Ectodermal cell (in vitro differentiated cells): ENCODE data around the gene VAV2.

Experiments
- H3K27ac ChIP-seq: 2 replicates; pipeline ENCODE4 v1.7.0; 2013; ENCODE audit warnings: mild to moderate bottlenecking, low read depth, low read length; ENCODE audit not compliant: insufficient read depth, poor library complexity, severe bottlenecking
- H3K27me3 ChIP-seq: 2 replicates; pipeline ENCODE4 v1.7.0; 2013; ENCODE audit warnings: mild to moderate bottlenecking, low read length; ENCODE audit not compliant: insufficient read depth, control insufficient read depth, poor library complexity, severe bottlenecking
- H3K36me3 ChIP-seq: one replicate; pipeline ENCODE4 v1.7.0; 2013; ENCODE audit warnings: low read length; ENCODE audit not compliant: control insufficient read depth, insufficient read depth
- H3K4me1 ChIP-seq: one replicate; pipeline ENCODE4 v1.7.0; 2013; ENCODE audit warnings: low read length; ENCODE audit not compliant: control insufficient read depth, insufficient read depth
- H3K4me3 ChIP-seq: 2 replicates; pipeline ENCODE4 v1.7.0; 2013; ENCODE audit warnings: low read depth, low read length, control low read depth; ENCODE audit not compliant: insufficient read depth
- H3K9me3 ChIP-seq: 2 replicates; pipeline ENCODE4 v1.7.0; 2013; ENCODE audit warnings: mild to moderate bottlenecking, low read length, moderate library complexity; ENCODE audit not compliant: control insufficient read depth
- WGBS, 2 experiments: methylation state at CpG; one replicate each; pipeline ENCODE4 v1.1.7; 2013; ENCODE audit warnings: missing lambda C conversion rate in 2 of 2; 5-methylcytosine and 5-hydroxymethylcytosine counted together

Gene VAV2

DNA sequence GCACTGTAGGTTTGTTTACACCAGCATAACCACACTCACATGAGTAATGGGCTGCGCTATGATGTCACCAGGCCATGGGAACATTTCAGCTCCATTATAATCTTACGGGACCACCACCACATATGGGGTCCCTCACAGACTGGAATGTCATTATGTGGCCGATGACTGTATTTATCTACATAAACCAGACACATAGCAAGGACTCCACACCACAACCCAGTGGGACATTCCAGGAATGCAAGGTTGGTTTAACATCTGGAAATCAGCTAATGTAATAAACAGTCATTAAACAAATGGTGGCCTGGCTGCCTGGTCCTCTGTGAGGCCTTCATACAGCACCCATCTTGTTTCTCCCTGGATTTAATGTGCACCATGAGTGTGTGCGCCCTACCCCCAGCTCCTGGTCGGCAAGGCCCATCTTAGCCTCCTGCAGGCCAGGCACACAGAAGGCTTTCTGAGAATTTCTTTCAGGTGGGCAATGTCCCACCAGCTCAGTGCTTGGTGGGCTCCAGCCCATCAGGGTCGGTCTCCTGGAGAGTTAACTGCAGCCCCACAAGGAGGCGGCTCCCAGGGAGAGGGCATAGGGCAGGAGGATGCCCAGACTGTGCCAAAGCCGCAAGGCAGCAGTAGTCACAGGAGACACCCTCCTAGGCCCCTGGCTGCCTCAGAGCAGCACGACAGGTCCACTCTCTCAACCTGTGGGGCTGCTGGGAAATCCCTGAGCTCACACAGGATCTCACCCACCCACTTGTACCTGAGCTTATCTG, 218.1 kb downstream of the VAV2 start:
- no peaks in the 10 kb centered on the region for H3K9me3 ChIP-seq
- no peaks in the 10 kb centered on the region for H3K27me3 ChIP-seq
- no peak overlapping the region for H3K27ac ChIP-seq
- WGBS, 2 experiments, result 96% methylated on average over 9 of the region's 9 CpGs
- H3K4me1 ChIP-seq, result no peaks in the 10 kb centered on the region
- peaks cover 18% of the 10 kb centered on the region for H3K36me3 ChIP-seq
- no peak overlapping the region for H3K4me3 ChIP-seq

DNA sequence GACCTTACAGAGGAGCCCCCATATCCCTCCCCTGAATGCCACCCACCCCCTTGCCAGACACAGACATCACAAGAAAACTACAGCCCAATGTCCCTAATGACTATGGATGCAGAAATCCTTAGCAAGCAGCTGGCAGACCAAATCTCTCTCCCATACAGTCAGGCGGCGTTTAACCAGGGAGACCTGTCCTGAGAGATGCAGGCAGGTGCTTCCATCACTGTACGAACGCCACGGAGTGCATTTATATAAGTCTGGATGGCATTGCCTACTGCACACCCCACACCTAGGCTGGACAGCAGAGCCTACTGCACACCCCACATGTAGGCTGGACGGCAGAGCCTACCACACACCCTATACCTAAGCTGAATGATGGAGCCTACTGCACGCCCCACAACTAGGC, 219.5 kb downstream of the VAV2 start:
- Histone ChIP-seq H3K4me1 (no peaks in the 10 kb centered on the region), H3K36me3 (peaks cover 20% of the 10 kb centered on the region), H3K27me3 (no peaks in the 10 kb centered on the region), H3K27ac (no peak overlapping the region), H3K4me3 (no peak overlapping the region), H3K9me3 (no peaks in the 10 kb centered on the region)
- WGBS, 2 experiments, result 95 to 97% methylated on average over 7 of the region's 7 CpGs

DNA sequence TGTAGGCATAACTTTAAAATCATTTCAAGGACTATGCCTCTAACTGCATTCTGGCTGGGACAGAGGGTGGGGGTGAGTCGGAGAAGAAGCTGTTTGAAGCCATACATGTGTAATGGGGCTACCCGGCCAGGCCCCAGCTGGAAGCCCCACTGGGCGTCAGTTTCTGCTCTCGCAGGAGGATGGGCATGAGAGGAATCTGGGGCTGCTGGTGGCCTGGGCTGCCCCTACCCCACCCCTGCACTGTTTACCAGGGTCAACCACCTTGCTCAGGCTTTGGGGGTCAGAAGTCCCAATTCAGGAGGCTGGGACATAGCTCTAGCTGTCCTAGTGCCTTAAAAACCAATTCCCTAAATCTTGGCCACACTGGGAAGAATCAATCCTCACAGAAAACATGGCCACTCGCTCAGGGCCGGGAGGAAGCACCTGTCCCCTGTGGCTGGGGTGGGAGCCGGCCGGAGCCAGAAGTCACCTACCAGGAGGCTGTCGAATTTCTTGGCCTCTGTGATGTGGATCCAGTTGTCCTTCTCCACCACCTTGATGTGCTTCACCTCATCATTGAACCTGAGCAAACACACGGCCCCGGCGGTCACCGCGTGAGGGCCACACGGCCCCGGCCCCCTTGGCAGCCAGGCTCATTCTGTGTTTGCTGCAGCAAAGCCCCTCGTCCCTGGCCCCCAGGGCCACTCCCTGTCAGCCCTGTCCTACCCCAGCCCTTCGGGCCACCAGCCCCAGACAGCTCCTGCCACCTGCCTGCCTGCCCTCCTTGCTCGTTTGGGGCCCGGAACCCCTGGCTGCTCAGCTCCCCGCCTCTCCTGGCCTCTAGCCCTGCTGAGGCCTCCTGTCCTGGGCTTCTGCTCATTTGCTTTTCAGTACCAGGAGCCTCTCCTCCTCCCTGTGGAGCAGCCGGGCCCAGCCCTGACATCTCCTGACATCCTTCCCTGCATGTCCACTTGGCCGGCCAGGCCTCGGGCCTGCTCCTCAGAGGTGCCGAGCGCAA, 220.3 kb downstream of the VAV2 start:
- Histone ChIP-seq H3K36me3 (peaks cover 28% of the 10 kb centered on the region), H3K4me1 (no peaks in the 10 kb centered on the region)
- 90% methylated on average over 26 of the region's 26 CpGs for WGBS, 2 experiments

DNA sequence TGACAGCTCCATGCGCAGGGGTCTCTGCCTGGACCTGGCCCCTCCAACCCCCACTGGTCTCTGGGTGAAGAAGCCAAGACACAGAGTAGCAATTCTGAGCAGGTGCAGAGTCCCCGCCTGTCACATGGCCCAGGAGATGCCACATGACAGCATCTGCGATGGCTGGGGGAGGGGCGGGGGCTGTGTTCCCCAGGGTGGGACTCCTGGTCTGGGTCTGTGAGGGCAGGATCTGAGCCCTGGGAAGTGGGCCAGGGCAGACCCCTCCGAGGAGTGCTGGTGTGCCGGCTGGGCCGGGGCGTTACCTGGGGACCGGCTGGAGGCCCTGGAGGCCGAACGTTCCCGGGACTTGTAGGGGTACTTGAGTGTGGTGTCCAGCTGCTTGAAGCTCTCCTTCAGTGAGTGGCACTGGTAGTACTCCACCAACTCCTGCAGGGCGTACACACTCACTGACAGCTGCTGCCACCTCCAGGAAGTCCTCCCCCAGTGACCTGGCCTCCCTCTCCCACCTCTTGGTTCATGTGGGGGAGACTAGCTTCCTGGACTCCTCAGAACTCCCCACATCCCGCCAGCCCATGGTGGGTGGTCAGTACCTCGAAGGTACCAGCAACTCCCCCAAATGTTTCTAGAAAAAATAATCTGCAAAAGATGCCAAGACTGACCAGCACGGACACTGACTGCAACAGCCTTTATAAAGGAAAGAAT, 221.9 kb downstream of the VAV2 start:
- no peaks in the 10 kb centered on the region for H3K9me3 ChIP-seq
- H3K27me3 ChIP-seq, result no peaks in the 10 kb centered on the region
- WGBS, 2 experiments, result 94 to 96% methylated on average over 16 of the region's 16 CpGs
- H3K4me1 ChIP-seq, result no peaks in the 10 kb centered on the region
- no peak overlapping the region for H3K4me3 ChIP-seq
- H3K27ac ChIP-seq, result no peak overlapping the region
- H3K36me3 ChIP-seq, result peaks cover 32% of the 10 kb centered on the region

More for the DNA sequence above, 220.3 kb downstream of the VAV2 start:
- Histone ChIP-seq H3K4me3 (no peak overlapping the region), H3K27ac (no peak overlapping the region), H3K9me3 (no peaks in the 10 kb centered on the region), H3K27me3 (no peaks in the 10 kb centered on the region)

DNA sequence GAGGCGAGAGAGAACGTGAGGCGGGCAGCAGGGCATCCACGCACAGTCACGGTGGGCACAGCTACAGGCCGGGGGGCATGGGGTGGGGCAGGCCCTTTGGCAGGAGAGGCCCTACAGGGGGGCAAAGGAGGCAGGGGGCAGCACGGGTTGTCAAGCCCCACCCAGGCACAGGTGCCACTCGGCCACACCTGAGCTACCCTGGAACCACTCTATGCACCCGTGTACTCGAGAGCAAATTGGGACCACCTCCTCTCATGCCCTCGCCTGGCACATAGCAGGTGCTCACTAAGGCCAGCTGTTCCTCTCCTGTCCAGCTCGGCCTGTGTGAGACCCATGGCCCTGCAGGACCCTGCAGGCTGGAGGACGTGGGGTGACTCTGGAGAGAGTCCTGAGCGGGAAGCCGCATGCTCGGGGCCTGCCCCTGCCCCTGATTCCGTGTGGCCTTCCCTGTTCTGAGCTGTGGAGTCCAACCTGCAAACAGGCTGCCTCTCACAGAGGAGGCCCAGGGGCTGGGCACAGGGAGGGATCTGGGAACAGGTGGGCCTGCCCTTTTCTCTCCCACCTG, 222.5 kb downstream of the VAV2 start:
- H3K4me1 ChIP-seq, result no peaks in the 10 kb centered on the region
- peaks cover 30% of the 10 kb centered on the region for H3K36me3 ChIP-seq
- no peaks in the 10 kb centered on the region for H3K9me3 ChIP-seq
- 94 to 96% methylated on average over 17 of the region's 17 CpGs for WGBS, 2 experiments
- no peak overlapping the region for H3K27ac ChIP-seq
- H3K27me3 ChIP-seq, result no peaks in the 10 kb centered on the region
- H3K4me3 ChIP-seq, result no peak overlapping the region

DNA sequence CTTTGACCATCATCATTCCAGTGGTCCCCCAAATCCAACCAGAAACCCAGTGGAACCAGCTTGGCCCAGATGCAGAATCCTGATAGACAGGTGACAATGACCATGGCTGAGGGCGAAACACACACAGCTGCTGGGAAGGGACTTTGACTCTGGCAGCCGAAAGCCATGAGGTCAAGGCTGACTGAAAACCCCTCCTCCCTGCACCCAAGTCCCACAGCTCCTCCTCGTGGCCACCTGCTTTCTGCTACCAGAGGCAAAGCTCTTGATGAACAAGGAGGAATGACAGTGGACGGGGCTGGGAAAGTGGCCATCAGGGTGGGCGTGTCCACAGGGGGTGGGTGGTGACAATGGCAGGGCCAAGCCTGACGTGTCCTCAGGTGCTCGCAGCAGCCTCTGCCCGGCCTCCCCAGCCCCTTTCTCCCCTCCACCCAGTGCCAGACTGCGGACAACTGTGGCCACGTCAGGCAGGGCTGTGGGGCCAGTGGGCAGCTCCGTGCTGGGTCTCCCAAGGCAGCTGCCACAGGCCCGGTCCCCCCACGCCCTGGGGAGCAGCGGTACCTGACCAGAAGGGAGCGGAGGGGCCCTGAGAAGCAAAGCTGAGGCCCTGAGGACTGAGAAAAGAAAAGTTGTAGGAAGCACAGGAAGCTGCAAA, 223.1 kb downstream of the VAV2 start:
- Histone ChIP-seq H3K9me3 (no peaks in the 10 kb centered on the region), H3K36me3 (peaks cover 24% of the 10 kb centered on the region), H3K4me3 (no peak overlapping the region), H3K27me3 (no peaks in the 10 kb centered on the region), H3K4me1 (no peaks in the 10 kb centered on the region), H3K27ac (no peak overlapping the region)
- WGBS, 2 experiments, result 86 to 89% methylated on average over 15 of the region's 15 CpGs

DNA sequence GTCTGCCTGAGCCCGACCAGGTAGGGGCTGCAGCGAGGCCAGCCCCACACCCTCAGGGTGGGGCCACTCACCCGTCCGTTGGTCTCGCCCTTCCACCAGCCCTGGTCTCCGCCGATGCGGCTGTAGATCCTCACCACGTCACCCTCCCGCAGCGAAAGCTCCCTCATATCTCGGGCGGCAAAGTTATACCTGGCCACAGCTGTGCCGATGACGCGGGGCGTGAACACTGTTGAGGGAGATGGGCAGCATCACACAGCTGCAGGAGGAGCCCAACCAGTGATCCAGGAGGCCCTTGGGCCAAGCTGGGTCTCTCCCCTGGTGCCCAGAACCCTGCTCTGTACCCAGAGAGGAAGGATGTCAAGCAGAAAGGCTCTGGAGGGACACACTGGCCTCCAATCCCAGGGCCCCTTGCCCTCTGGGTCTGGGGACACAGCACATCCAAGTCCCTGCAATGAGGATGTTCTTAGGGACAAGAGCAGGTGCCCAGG, 223.7 kb downstream of the VAV2 start:
- no peaks in the 10 kb centered on the region for H3K27me3 ChIP-seq
- no peaks in the 10 kb centered on the region for H3K4me1 ChIP-seq
- 97% methylated on average over 17 of the region's 17 CpGs for WGBS, 2 experiments
- H3K4me3 ChIP-seq, result no peak overlapping the region
- H3K27ac ChIP-seq, result no peak overlapping the region
- no peaks in the 10 kb centered on the region for H3K9me3 ChIP-seq
- peaks cover 20% of the 10 kb centered on the region for H3K36me3 ChIP-seq

DNA sequence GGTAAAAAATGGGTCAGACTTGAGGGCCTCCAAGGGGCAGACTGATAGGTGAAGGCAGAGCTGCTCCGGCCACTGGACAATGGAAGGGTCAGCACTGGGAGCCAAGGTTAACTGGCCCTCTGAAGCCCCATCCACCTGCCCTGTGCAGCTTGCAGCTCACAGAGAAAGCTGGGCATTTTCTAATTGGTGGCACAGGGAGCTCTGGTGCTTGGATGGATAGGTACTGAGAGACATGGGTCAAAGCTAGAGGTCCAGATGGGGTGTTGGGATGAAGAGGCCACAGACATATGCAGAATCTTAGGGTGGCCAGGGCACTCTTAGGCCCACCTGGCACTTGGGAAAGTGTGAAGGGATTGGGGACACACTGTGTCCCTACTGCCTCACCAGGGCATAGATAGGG, 224.5 kb downstream of the VAV2 start:
- H3K27ac ChIP-seq, result no peak overlapping the region
- H3K36me3 ChIP-seq, result peaks cover 20% of the 10 kb centered on the region
- no peaks in the 10 kb centered on the region for H3K27me3 ChIP-seq
- 89 to 95% methylated on average over 1 of the region's 1 CpG for WGBS, 2 experiments
- H3K4me1 ChIP-seq, result no peaks in the 10 kb centered on the region
- H3K4me3 ChIP-seq, result no peak overlapping the region
- no peaks in the 10 kb centered on the region for H3K9me3 ChIP-seq

DNA sequence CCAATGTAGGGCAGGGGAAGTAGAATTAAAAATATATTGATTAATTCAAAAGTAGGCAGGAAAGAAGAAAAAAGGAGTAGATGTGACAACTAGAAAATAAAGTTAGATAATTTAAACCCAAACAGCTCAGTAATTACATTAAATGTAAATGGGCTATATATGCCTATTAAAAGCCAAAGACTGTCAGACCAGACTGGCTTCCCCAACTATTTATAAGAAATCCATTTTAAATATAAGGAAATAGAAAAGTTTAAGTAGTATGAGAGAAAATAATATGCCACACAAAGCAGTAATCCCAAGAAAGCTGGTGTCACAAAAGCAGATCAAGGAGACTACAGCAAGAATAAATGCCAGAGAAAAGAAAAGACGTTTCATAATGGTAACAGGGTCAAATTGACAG, 225.1 kb downstream of the VAV2 start:
- H3K36me3 ChIP-seq, result peaks cover 20% of the 10 kb centered on the region
- H3K27ac ChIP-seq, result no peak overlapping the region
- H3K9me3 ChIP-seq, result no peaks in the 10 kb centered on the region
- H3K4me1 ChIP-seq, result no peaks in the 10 kb centered on the region
- 89 to 100% methylated on average over 1 of the region's 1 CpG for WGBS, 2 experiments
- no peak overlapping the region for H3K4me3 ChIP-seq
- H3K27me3 ChIP-seq, result no peaks in the 10 kb centered on the region
